Ovary (tissue), 10 donors: ENCODE measurements around the gene NOL6. TPM values are rescaled to one million over a fixed set of nuclear protein-coding genes. Genes with fewer than 3 reads are reported as not detected.
"Not testable (repeated sequence)": the region's sequence is repeated elsewhere in the genome, so short reads cannot be mapped to it uniquely, and the experiment has no call there.

Experiments used
- DNase-seq, 5 donors: peaks; one replicate each; pipeline ENCODE4 v3.0.0-alpha.2; 2019 to 2020
- H3K27ac ChIP-seq, 2 donors: fragments of 200-600 bp; one replicate each; pipeline versions ENCODE4 v1.5.1 to v1.8.0; 2019 to 2022
- H3K27me3 ChIP-seq: fragments of 200-600 bp; one replicate; pipeline ENCODE4 v1.8.0; 2022
- H3K36me3 ChIP-seq: fragments of 200-600 bp; sonication (generic); one replicate; pipeline ENCODE4 v1.5.1; 2019
- H3K4me1 ChIP-seq: one replicate; pipeline ENCODE4 v1.8.1; 2013; ENCODE audit warnings: mild to moderate bottlenecking, moderate library complexity; ENCODE audit not compliant: insufficient read depth
- H3K4me3 ChIP-seq: fragments of 200-600 bp; sonication (generic); one replicate; pipeline ENCODE4 v1.5.1; 2017
- H3K9me3 ChIP-seq, 2 donors: fragments of 200-600 bp in 1 of 2; sonication (generic) in 1 of 2; one replicate each; pipeline versions ENCODE4 v1.5.1 to v1.8.1; 2013 to 2019; ENCODE audit warnings: mild to moderate bottlenecking in 1 of 2, moderate library complexity in 1 of 2
- CTCF ChIP-seq, 3 donors: fragments of 450-650 bp in 2 of 3; fragments of 200-600 bp in 1 of 3; IDR thresholded peaks; one replicate each; pipeline versions ENCODE4 v1.5.1 to v1.8.0; 2016 to 2022; ENCODE audit warnings: antibody characterized with exemption in 3 of 3, mild to moderate bottlenecking in 1 of 3
- EP300 ChIP-seq: sonication (generic); formaldehyde crosslinking; IDR thresholded peaks from one replicate; pipeline ENCODE4 v1.6.1; 2017; ENCODE audit warnings: antibody characterized with exemption
- POLR2A ChIP-seq: fragments of 450-650 bp; IDR thresholded peaks from one replicate; pipeline ENCODE4 v1.6.1; 2017; ENCODE audit warnings: antibody characterized with exemption, mild to moderate bottlenecking, moderate library complexity
- WGBS, 3 donors: extraction: QIAGEN DNeasy Blood & Tissue Kit in 1 of 3; methylation state at CpG; one replicate each; pipeline versions ENCODE4 v1.1.5 to v1.1.7; 2013 to 2017; 5-methylcytosine and 5-hydroxymethylcytosine counted together
- intact Hi-C, 4 donors: fragments of 100-400 bp; cut with DNase I; formaldehyde crosslinking; loops; one replicate each; pipeline versions ENCODE4 v1.11.0 to v1.15.1; 2022 to 2023
- long read RNA-seq, 3 donors: library from polyadenylated mRNA in 2 of 3; unstranded in 2 of 3; transcript quantifications; one replicate each; pipeline ENCODE4 v2.0.0 and lab custom pipeline, GENCODE V29; 2021 to 2026
- polyA plus RNA-seq, 2 donors: library from polyadenylated mRNA; stranded (reverse); fragments of 200-250 nt in 1 of 2; fragments of 350-450 nt in 1 of 2; fragmentation: Illumina TruSeq in 1 of 2; extraction: RNeasy Lipid Tissue Mini Kit (QIAGEN cat#74804) in 1 of 2; gene quantifications; one replicate each; pipeline ENCODE4 v1.2.3, GENCODE V29; 2013 to 2014
- total RNA-seq, 7 donors: library from RNA; depleted of rRNA in 2 of 7; stranded (reverse); fragments of >200 nt in 2 of 7; fragmentation: NEBNext Ultra II Directional in 3 of 7; extraction: Animal tissue kit (Norgen Biotek cat#: 25700) in 3 of 7; gene quantifications; one replicate each; pipeline versions ENCODE4 v1.1.0 to v1.2.4, GENCODE V29; 2016 to 2023
- donor health status: DM: no; HTN: no; CAD: no; lungs with moderate emphysema.
- donor health status: DM: no; HTN: no; CAD: no.
- donor health status: Bipolar disorder and iron deficiency.
- donor health status: DM: yes; HTN: yes; CAD: no.
- donor health status: DM: no; HTN: no; CAD: no.
- donor health status: DM: yes; HTN: yes; CAD: no.

Gene NOL6
- total RNA-seq = 10 to 100 TPM; 11.7 to 50.5 (median 27.4) TPM
- polyA plus RNA-seq = 10 to 100 TPM; 14.5 to 17.6 TPM
- long read RNA-seq, donor 1, partial matches to known transcripts = 27 of 33 reads
- long read RNA-seq, donor 1, other reads (novel, unspliced or antisense) = 5 of 33 reads
- long read RNA-seq, donor 2, partial matches to known transcripts = 0 of 1 reads
- long read RNA-seq, donor 2, other reads (novel, unspliced or antisense) = 0 of 1 reads
- long read RNA-seq, donor 3, full-length matches to known transcripts = 13 of 40 reads
- long read RNA-seq, donor 3, partial matches to known transcripts = 18 of 40 reads
- long read RNA-seq, donor 3, other reads (novel, unspliced or antisense) = 9 of 40 reads

GRCh38 chr9:33473643-33474352 lies at the start of gene NOL6:
TSS of gene NOL6 (minus strand) at chr9:33473924. CDS start at chr9:33473842, 82 bp downstream.
- H3K27ac ChIP-seq = peak within 1 kb of the TSS in 1 of 2 donors; percentile 56
- H3K4me3 ChIP-seq = peak within 1 kb of the TSS; percentile 88
- intact Hi-C loops = no loop called here
- H3K4me1 ChIP-seq = peaks cover 7% of the 10 kb centered on the region
- H3K36me3 ChIP-seq = no peaks in the 10 kb centered on the region
- no peak for TF ChIP-seq CTCF (IDR thresholded peaks at IDR 0.05)
- no peak for TF ChIP-seq EP300
- TF ChIP-seq POLR2A = peak; percentile 81
- no peaks in the 10 kb centered on the region for H3K27me3 ChIP-seq
- 0% methylated on average over 32 of the region's 32 CpGs for WGBS, 3 donors
- peak; percentile 97 to 99 (median 99) for DNase-seq
- no peaks in the 10 kb centered on the region for H3K9me3 ChIP-seq

GRCh38 chr9:33521861-33522260 lies 48.1 kb upstream of the NOL6 start:
- H3K4me3 ChIP-seq, DNase-seq, H3K9me3 ChIP-seq, H3K27ac ChIP-seq, H3K27me3 ChIP-seq, intact Hi-C loops, H3K4me1 ChIP-seq, H3K36me3 ChIP-seq: not testable (repeated sequence)
- whole genome bisulfite sequencing, 3 donors = 71 to 76% (median 73%) methylated on average over 6 of the region's 6 CpGs

- H3K9me3 ChIP-seq, H3K27me3 ChIP-seq, DNase-seq, H3K27ac ChIP-seq, H3K4me3 ChIP-seq, intact Hi-C loops, H3K4me1 ChIP-seq, H3K36me3 ChIP-seq: not testable (repeated sequence)
- WGBS, 3 donors = 49 to 57% (median 52%) methylated on average over 6 of the region's 6 CpGs
Measured at GRCh38 chr9:33517934-33518577, 44.3 kb upstream of the NOL6 start.

- TF ChIP-seq CTCF (IDR thresholded peaks at IDR 0.05) (no peak), POLR2A (no peak), EP300 (no peak)
- DNase-seq = no peak
- Histone ChIP-seq H3K4me1 (no peaks in the 10 kb centered on the region), H3K27me3 (no peaks in the 10 kb centered on the region), H3K9me3 (no peaks in the 10 kb centered on the region), H3K36me3 (no peaks in the 10 kb centered on the region), H3K27ac (no peak overlapping the region), H3K4me3 (no peak overlapping the region)
- WGBS, 3 donors = 70 to 80% (median 71%) methylated on average over 2 of the region's 2 CpGs
- intact Hi-C loops = no loop called here
Measured at GRCh38 chr9:33517373-33517772, 43.6 kb upstream of the NOL6 start.

GRCh38 chr9:33516397-33516796 lies 42.7 kb upstream of the NOL6 start:
- H3K27me3 ChIP-seq, H3K27ac ChIP-seq, H3K4me3 ChIP-seq, DNase-seq, H3K4me1 ChIP-seq, intact Hi-C loops, H3K9me3 ChIP-seq, H3K36me3 ChIP-seq: not testable (repeated sequence)
- 71 to 94% (median 88%) methylated on average over 1 of the region's 1 CpG for WGBS, 3 donors

- DNase-seq, H3K4me1 ChIP-seq, intact Hi-C loops, H3K9me3 ChIP-seq, H3K27ac ChIP-seq, H3K36me3 ChIP-seq, H3K4me3 ChIP-seq, H3K27me3 ChIP-seq: not testable (repeated sequence)
- WGBS, 3 donors = 42 to 55% (median 44%) methylated on average over 2 of the region's 2 CpGs
Measured at GRCh38 chr9:33515342-33515995, 41.7 kb upstream of the NOL6 start.

- WGBS, 3 donors = 92 to 94% (median 93%) methylated on average over 2 of the region's 2 CpGs
- H3K4me1 ChIP-seq, H3K27ac ChIP-seq, DNase-seq, H3K27me3 ChIP-seq, H3K9me3 ChIP-seq, H3K4me3 ChIP-seq, H3K36me3 ChIP-seq, intact Hi-C loops: not testable (repeated sequence)
Measured at GRCh38 chr9:33512535-33512934, 38.8 kb upstream of the NOL6 start.

- H3K27ac ChIP-seq, DNase-seq, H3K4me1 ChIP-seq, H3K9me3 ChIP-seq, H3K27me3 ChIP-seq, intact Hi-C loops, H3K36me3 ChIP-seq: not testable (repeated sequence)
- WGBS, 3 donors = 0% methylated on average over 8 of the region's 8 CpGs
- peak overlapping the region; percentile 53 for H3K4me3 ChIP-seq
Measured at GRCh38 chr9:33511184-33511517, 37.4 kb upstream of the NOL6 start.
